Hepatocyte (in vitro differentiated cells): ENCODE measurements around the gene SMIM13. TPM values are rescaled to one million over a fixed set of nuclear protein-coding genes. Genes with fewer than 3 reads are reported as not detected.
"Not testable (repeated sequence)": the region's sequence is repeated elsewhere in the genome, so short reads cannot be mapped to it uniquely, and the experiment has no call there.

ENCODE experiments used
- DNase-seq: peaks from one replicate; pipeline ENCODE4 v3.0.0-alpha.2; 2016; ENCODE audit warnings: low spot score
- H2AFZ ChIP-seq: fragments of 200-600 bp; sonication (generic); 2 replicates; pipeline ENCODE4 v1.6.0; 2016; ENCODE audit warnings: antibody characterized with exemption, mild to moderate bottlenecking
- H3K27ac ChIP-seq: fragments of 200-600 bp; sonication (generic); 2 replicates; pipeline ENCODE4 v1.5.1; 2016; ENCODE audit warnings: mild to moderate bottlenecking
- H3K27me3 ChIP-seq: fragments of 200-600 bp; sonication (generic); 2 replicates; pipeline ENCODE4 v1.6.1; 2016
- H3K36me3 ChIP-seq: fragments of 200-600 bp; sonication (generic); replicated peaks from 2 replicates; pipeline ENCODE4 v1.5.1; 2016; ENCODE audit warnings: low read depth; ENCODE audit not compliant: insufficient read depth
- H3K4me1 ChIP-seq: fragments of 200-600 bp; sonication (generic); 2 replicates; pipeline ENCODE4 v1.5.1; 2016; ENCODE audit warnings: mild to moderate bottlenecking, moderate library complexity; ENCODE audit not compliant: insufficient read depth
- H3K4me2 ChIP-seq: fragments of 200-600 bp; sonication (generic); 2 replicates; pipeline ENCODE4 v1.6.0; 2016
- H3K4me3 ChIP-seq: fragments of 200-600 bp; sonication (generic); 2 replicates; pipeline ENCODE4 v1.5.1; 2016; ENCODE audit warnings: mild to moderate bottlenecking
- H3K79me2 ChIP-seq: fragments of 200-600 bp; sonication (generic); 2 replicates; pipeline ENCODE4 v1.6.0; 2017; ENCODE audit warnings: mild to moderate bottlenecking
- H3K9me2 ChIP-seq: fragments of 200-600 bp; sonication (generic); replicated peaks from 2 replicates; pipeline ENCODE4 v1.6.0; 2017; ENCODE audit warnings: mild to moderate bottlenecking; ENCODE audit not compliant: insufficient read depth
- H3K9me3 ChIP-seq: fragments of 200-600 bp; sonication (generic); 2 replicates; pipeline ENCODE4 v1.5.1; 2016; ENCODE audit warnings: low read depth, mild to moderate bottlenecking
- H4K20me1 ChIP-seq: fragments of 200-600 bp; sonication (generic); 2 replicates; pipeline ENCODE4 v1.6.0; 2016; ENCODE audit warnings: mild to moderate bottlenecking; ENCODE audit not compliant: insufficient read depth, poor library complexity, severe bottlenecking
- CTCF ChIP-seq: fragments of 200-600 bp; sonication (generic); IDR thresholded peaks from 2 replicates; pipeline ENCODE4 v1.5.1; 2016; ENCODE audit warnings: antibody characterized with exemption, mild to moderate bottlenecking; ENCODE audit not compliant: poor library complexity
- EZH2 ChIP-seq: fragments of 200-600 bp; sonication (generic); IDR thresholded peaks from 2 replicates; pipeline ENCODE4 v1.6.1; 2016; ENCODE audit warnings: antibody characterized with exemption, mild to moderate bottlenecking, borderline replicate concordance
- EZH2phosphoT487 ChIP-seq: fragments of 200-600 bp; sonication (generic); IDR thresholded peaks from one replicate; pipeline ENCODE4 v1.6.1; 2018; ENCODE audit warnings: antibody characterized with exemption, mild to moderate bottlenecking, low read depth, moderate library complexity; ENCODE audit not compliant: unreplicated experiment, severe bottlenecking
- WGBS: methylation state at CpG from one replicate; pipeline ENCODE4 v1.1.6; 2016; ENCODE audit warnings: low lambda C conversion rate; ENCODE audit errors: missing lambda C conversion rate; 5-methylcytosine and 5-hydroxymethylcytosine counted together
- polyA plus RNA-seq: library from polyadenylated mRNA; unstranded; fragments of >200 nt; fragmentation: Nextera tagmentation; extraction: Ambion mirVana; gene quantifications from 2 replicates; pipeline ENCODE4 v1.2.1, GENCODE V29; 2016
- total RNA-seq: library from RNA; depleted of rRNA; stranded (reverse); fragments of >200 nt; gene quantifications from 2 replicates; pipeline ENCODE4 v1.2.3, GENCODE V29; 2014

The SMIM13 gene
- total and polyA plus RNA-seq, 2 experiments from 2014 or later = 9.3 to 18.2 TPM

DNA sequence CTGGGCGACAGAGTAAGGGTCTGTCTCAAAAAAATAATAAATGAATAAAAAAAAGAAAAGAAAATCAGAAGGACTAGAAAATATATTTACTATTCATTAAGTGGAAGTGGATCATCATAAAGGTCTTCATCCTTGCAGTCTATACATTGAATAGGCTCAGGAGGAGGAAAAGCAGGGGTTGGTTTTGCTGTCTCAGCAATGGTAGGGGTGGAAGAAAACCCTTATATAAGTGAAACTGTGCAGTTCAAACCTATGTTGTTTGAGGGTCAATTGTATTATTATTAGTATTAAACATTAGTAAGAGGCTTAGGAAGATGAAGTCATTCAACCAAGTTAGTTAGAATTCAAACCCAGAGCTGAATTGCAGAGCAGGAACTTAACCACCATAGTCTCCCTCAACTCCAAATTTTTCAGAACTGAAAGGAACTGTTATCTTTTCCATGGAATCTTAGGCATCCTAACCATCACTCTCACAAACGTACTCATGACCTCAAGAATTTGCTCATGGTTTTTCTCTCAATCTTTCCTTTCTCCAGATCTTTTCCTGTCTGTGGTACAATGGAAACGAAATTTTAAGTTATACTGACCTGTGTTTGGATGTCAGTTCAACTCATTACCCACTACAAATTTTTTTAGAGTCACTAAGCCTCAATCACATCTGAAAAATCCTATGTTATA is 7.7 kb upstream of the SMIM13 start:
- no peaks in the 10 kb centered on the region for H3K9me2 ChIP-seq
- no peaks in the 10 kb centered on the region for H3K4me1 ChIP-seq
- H3K9me3 ChIP-seq = no peaks in the 10 kb centered on the region
- WGBS = 46% methylated on average over 3 of the region's 3 CpGs
- no peaks in the 10 kb centered on the region for H3K27me3 ChIP-seq
- H3K27ac ChIP-seq = no peak overlapping the region
- H3K36me3 ChIP-seq = no peaks in the 10 kb centered on the region
- no peaks in the 10 kb centered on the region for H4K20me1 ChIP-seq
- H3K4me3 ChIP-seq = no peak overlapping the region
- TF ChIP-seq EZH2 (no peak), CTCF (no peak), EZH2phosphoT487 (no peak)
- no peaks in the 10 kb centered on the region for H3K79me2 ChIP-seq
- DNase-seq = no peak
- no peak overlapping the region for H2AFZ ChIP-seq
- H3K4me2 ChIP-seq = no peak overlapping the region

DNA sequence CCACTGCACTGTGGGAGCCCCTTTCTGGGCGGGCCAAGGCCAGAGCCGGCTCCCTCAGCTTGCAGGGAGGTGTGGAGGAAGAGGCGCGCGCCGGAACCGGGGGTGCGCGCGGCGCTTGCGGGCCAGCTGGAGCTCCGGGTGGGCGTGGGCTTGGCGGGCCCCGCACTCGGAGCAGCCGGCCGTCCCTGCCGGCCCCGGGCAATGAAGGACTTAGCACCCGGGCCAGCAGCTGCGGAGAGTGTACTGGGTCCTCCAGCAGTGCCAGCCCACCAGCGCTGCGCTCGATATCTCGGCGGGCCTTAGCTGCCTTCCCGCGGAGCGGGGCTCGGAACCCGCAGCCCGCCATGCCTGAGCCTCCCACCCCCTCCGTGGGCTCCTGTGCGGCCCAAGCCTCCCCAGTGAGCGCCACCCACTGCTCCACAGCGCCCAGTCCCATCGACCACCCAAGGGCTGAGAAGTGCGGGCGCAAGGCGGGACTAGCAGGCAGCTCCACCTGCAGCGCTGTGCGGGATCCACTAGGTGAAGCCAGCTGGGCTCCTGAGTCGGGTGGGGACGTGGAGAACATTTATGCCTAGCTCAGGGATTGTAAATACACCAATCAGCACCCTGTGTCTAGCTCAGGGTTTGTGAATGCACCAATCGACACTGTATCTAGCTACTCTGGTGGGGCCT is 6.4 kb upstream of the SMIM13 start:
- WGBS = 98% methylated on average over 31 of the region's 47 CpGs
- H3K9me3 ChIP-seq, DNase-seq, H3K4me2 ChIP-seq, H3K27ac ChIP-seq, H3K9me2 ChIP-seq, H4K20me1 ChIP-seq, H3K36me3 ChIP-seq, H3K79me2 ChIP-seq, H3K4me1 ChIP-seq, H3K27me3 ChIP-seq, H2AFZ ChIP-seq, H3K4me3 ChIP-seq: not testable (repeated sequence)

GRCh38 chr6:11089695-11090094 is 3.9 kb upstream of the SMIM13 start:
- no peak for DNase-seq
- no peaks in the 10 kb centered on the region for H3K4me1 ChIP-seq
- H3K36me3 ChIP-seq = no peaks in the 10 kb centered on the region
- H4K20me1 ChIP-seq = no peaks in the 10 kb centered on the region
- H3K4me2 ChIP-seq = no peak overlapping the region
- H3K4me3 ChIP-seq = no peak overlapping the region
- no peak overlapping the region for H3K27ac ChIP-seq
- H3K9me2 ChIP-seq = no peaks in the 10 kb centered on the region
- TF ChIP-seq EZH2 (no peak), CTCF (no peak), EZH2phosphoT487 (no peak)
- H3K27me3 ChIP-seq = no peaks in the 10 kb centered on the region
- peaks cover under 1% of the 10 kb centered on the region for H3K79me2 ChIP-seq
- 81% methylated on average over 1 of the region's 1 CpG for WGBS
- no peaks in the 10 kb centered on the region for H3K9me3 ChIP-seq
- H2AFZ ChIP-seq = no peak overlapping the region

DNA sequence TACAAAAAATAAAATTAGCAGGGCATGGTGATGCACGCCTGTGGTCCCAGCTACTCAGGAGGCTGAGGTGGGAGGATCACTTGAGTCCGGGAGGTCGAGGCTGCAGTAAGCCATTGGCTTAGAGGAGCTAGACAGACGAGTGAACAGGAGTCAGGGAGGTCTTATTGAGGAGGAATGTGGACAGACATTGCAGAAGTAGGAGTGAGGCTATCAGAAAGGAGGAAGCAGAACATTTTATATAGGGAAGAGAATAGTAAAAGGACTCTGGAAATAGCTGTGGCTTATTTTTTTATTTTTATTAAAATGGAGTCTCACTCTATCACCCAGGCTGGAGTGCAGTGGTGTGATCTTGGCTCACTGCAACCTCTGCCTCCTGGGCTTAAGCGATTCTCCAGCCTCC is 2.5 kb upstream of the SMIM13 start:
- WGBS = 93% methylated on average over 5 of the region's 5 CpGs
- H2AFZ ChIP-seq = not testable (repeated sequence)

More for the DNA sequence above, 2.5 kb upstream of the SMIM13 start:
- Histone ChIP-seq H3K79me2 (peaks cover 15% of the 10 kb centered on the region), H3K4me1 (peaks cover 12% of the 10 kb centered on the region)
- H3K9me2 ChIP-seq, H3K27me3 ChIP-seq, H3K4me3 ChIP-seq, H3K27ac ChIP-seq, H3K4me2 ChIP-seq, H4K20me1 ChIP-seq, H3K9me3 ChIP-seq, DNase-seq, H3K36me3 ChIP-seq: not testable (repeated sequence)
